GM12864 (cell line): ENCODE measurements around the gene FUOM.

ENCODE experiments used
- DNase-seq: peaks from one replicate; pipeline ENCODE4 v3.0.0-alpha.2; 2011; ENCODE audit warnings: low read depth
- H3K4me3 ChIP-seq: 2 replicates; pipeline ENCODE4 v1.5.1; 2011; ENCODE audit warnings: mild to moderate bottlenecking, low read depth, low read length, control low read depth
- CTCF ChIP-seq: IDR thresholded peaks from 2 replicates; pipeline ENCODE4 v1.5.1; 2011; ENCODE audit warnings: low read depth, mild to moderate bottlenecking, moderate library complexity, low read length, control low read depth, inconsistent platforms; ENCODE audit errors: missing control alignments

Gene FUOM

GRCh38 chr10:133335246-133336117 lies 22.3 kb downstream of the FUOM start:
- DNase-seq = no peak
- no peak overlapping the region; the same call in 1 of the 2 replicates for H3K4me3 ChIP-seq
- TF ChIP-seq CTCF = no peak

GRCh38 chr10:133334503-133335245 lies 23.1 kb downstream of the FUOM start:
- DNase-seq = no peak
- no peak for TF ChIP-seq CTCF
- H3K4me3 ChIP-seq = no peak overlapping the region

- DNase-seq = no peak
- no peak overlapping the region for H3K4me3 ChIP-seq
- TF ChIP-seq CTCF = no peak
Measured at GRCh38 chr10:133332936-133333699, 24.7 kb downstream of the FUOM start.

GRCh38 chr10:133329491-133330202 lies 28.2 kb downstream of the FUOM start:
- peak; percentile 90 for TF ChIP-seq CTCF
- peak; percentile 43 for DNase-seq
- H3K4me3 ChIP-seq = peak overlapping the region; percentile 27

GRCh38 chr10:133328358-133329343 lies 29.2 kb downstream of the FUOM start:
- no peak for TF ChIP-seq CTCF
- no peak overlapping the region for H3K4me3 ChIP-seq
- no peak for DNase-seq
